ENCODE measurements around the gene SIRT3. TPM values are rescaled to one million over a fixed set of nuclear protein-coding genes. Genes with fewer than 3 reads are reported as not detected.
"Not testable (repeated sequence)": the region's sequence is repeated elsewhere in the genome, so short reads cannot be mapped to it uniquely, and the experiment has no call there.

SIRT3 gene
- total RNA-seq, 4 donors from 2014 or later: 7.2 to 27.9 (median 20.6) TPM

DNA sequence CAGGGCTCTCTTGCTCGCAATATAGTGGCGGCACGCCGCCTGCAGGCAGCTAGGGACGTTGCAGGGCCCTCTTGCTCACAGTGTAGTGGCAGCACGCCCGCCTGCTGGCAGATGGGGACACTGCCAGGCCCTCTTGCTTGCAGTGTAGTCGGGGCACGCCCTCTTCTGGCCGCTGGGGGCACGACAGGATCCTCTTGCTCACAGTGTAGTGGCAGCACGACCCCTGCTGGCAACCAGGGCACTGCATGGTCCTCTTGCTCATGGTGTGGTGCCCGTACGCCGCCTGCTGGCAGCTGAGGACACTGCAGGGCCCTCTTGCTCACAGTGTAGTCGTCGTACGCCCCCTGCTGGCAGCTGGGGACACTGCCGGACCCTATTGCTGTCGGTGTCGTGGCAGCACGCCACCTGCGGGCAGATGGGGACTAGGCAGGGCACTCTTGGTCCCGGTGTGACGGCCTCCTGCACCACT is 46.3 kb downstream of the SIRT3 start:
- intact Hi-C loops (cut with DNase I; ENCODE audit: low total_unique reads); H3K4me1 ChIP-seq; H3K27me3 ChIP-seq; H3K27ac ChIP-seq; H3K9me3 ChIP-seq; H3K4me3 ChIP-seq; in situ Hi-C loops (cut with MboI; ENCODE audit: low pct_ligation_motif_present in 1 of 4, low pct_unique_long_range_greater_than_20kb in 1 of 4, low sequenced_read_pairs in 3 of 4); H3K36me3 ChIP-seq: not testable (repeated sequence)
- WGBS, 2 donors (ENCODE audit: low coverage in 1 of 2): 79% methylated on average over 6 of the region's 25 CpGs; no CpG with 5 or more reads in 1 of the 2 donors
- DNase-seq: peak; percentile 21
- TF ChIP-seq CTCF (IDR thresholded peaks at IDR 0.05): peak in 3 of 5 experiments; percentile 9 to 16 (median 9)

GRCh38 chr11:189200-189783 is 46.9 kb downstream of the SIRT3 start:
- DNase-seq: peak; percentile 12
- in situ Hi-C loops (cut with MboI; ENCODE audit: low pct_ligation_motif_present in 1 of 4, low pct_unique_long_range_greater_than_20kb in 1 of 4, low sequenced_read_pairs in 3 of 4); H3K36me3 ChIP-seq; H3K27ac ChIP-seq; H3K4me1 ChIP-seq; H3K9me3 ChIP-seq; H3K27me3 ChIP-seq; intact Hi-C loops (cut with DNase I; ENCODE audit: low total_unique reads); H3K4me3 ChIP-seq: not testable (repeated sequence)
- WGBS, 2 donors (ENCODE audit: low coverage in 1 of 2): 92% methylated on average over 6 to 48 of the region's 55 CpGs

GRCh38 chr11:180242-180641 is 55.9 kb downstream of the SIRT3 start:
- peak in 2 of 5 experiments; percentile 6 to 30 for TF ChIP-seq CTCF (IDR thresholded peaks at IDR 0.05)

More at GRCh38 chr11:180242-180641, 55.9 kb downstream of the SIRT3 start:
- intact Hi-C loops (cut with DNase I; ENCODE audit: low total_unique reads); in situ Hi-C loops (cut with MboI; ENCODE audit: low pct_ligation_motif_present in 1 of 4, low pct_unique_long_range_greater_than_20kb in 1 of 4, low sequenced_read_pairs in 3 of 4); H3K4me3 ChIP-seq; H3K27ac ChIP-seq; DNase-seq; H3K36me3 ChIP-seq; H3K4me1 ChIP-seq; H3K27me3 ChIP-seq; H3K9me3 ChIP-seq: not testable (repeated sequence)
- WGBS, 2 donors (ENCODE audit: low coverage in 1 of 2): 0% methylated on average over 2 of the region's 13 CpGs; no CpG with 5 or more reads in 1 of the 2 donors

Other genes with a start within 250 kb of the SIRT3 start
- gene SCGB1C1, start 43.3 kb downstream of the SIRT3 start, total RNA-seq: not detected
- gene BET1L, start 28.9 kb downstream of the SIRT3 start, total RNA-seq: 100 to 1,000 TPM in 1 of 4 donors, 10 to 100 TPM in 3; 31.8 to 111 (median 36.6) TPM
- 100 to 1,000 TPM in 2 of 4 donors, 10 to 100 TPM in 2; 59.2 to 145 (median 93.8) TPM for gene RIC8A, start 28.6 kb downstream of the SIRT3 start, total RNA-seq
- gene PSMD13, start 634 bp upstream of the SIRT3 start, total RNA-seq: 10 to 100 TPM; 23.2 to 96.5 (median 52.2) TPM
- 1 to 10 TPM in 2 of 4 donors, not detected in 2; 1.8 to 2.1 TPM for gene NLRP6, start 42.1 kb upstream of the SIRT3 start, total RNA-seq
- 100 to 1,000 TPM in 1 of 4 donors, 10 to 100 TPM in 3; 15.4 to 117 (median 30.8) TPM for gene PGGHG, start 52.8 kb upstream of the SIRT3 start, total RNA-seq
- not detected for gene IFITM5, start 63.2 kb upstream of the SIRT3 start, total RNA-seq
- gene IFITM2, start 71.5 kb upstream of the SIRT3 start, total RNA-seq: 10 to 100 TPM; 19.1 to 78.6 (median 49.8) TPM
- gene IFITM1, start 77.7 kb upstream of the SIRT3 start, total RNA-seq: 100 to 1,000 TPM in 1 of 4 donors, 10 to 100 TPM in 3; 19.9 to 109 (median 60.5) TPM
- 100 to 1,000 TPM in 3 of 4 donors, 10 to 100 TPM in 1; 88.2 to 139 (median 123) TPM for gene IFITM3, start 84.5 kb upstream of the SIRT3 start, total RNA-seq
- 1 to 10 TPM in 2 of 4 donors, under 1 TPM in 1, not detected in 1; 0.82 to 3.0 (median 1.3) TPM for gene B4GALNT4, start 133.2 kb upstream of the SIRT3 start, total RNA-seq
- 100 to 1,000 TPM; 159 to 359 (median 200) TPM for gene PKP3, start 157.9 kb upstream of the SIRT3 start, total RNA-seq
- 100 to 1,000 TPM; 107 to 344 (median 148) TPM for gene SIGIRR, start 178.7 kb upstream of the SIRT3 start, total RNA-seq
- 100 to 1,000 TPM; 117 to 490 (median 296) TPM for gene ANO9, start 205.7 kb upstream of the SIRT3 start, total RNA-seq
- 100 to 1,000 TPM in 2 of 4 donors, 10 to 100 TPM in 2; 28.5 to 264 (median 76.0) TPM for gene PTDSS2, start 213.9 kb upstream of the SIRT3 start, total RNA-seq

All from transverse colon (tissue), 4 donors.